Measurements from ENCODE around the gene NOX4. TPM values are rescaled to one million over a fixed set of nuclear protein-coding genes. Genes with fewer than 3 reads are reported as not detected.

NOX4 gene
- total RNA-seq, 1 donor from 2014 or later, result 6.2 TPM

DNA sequence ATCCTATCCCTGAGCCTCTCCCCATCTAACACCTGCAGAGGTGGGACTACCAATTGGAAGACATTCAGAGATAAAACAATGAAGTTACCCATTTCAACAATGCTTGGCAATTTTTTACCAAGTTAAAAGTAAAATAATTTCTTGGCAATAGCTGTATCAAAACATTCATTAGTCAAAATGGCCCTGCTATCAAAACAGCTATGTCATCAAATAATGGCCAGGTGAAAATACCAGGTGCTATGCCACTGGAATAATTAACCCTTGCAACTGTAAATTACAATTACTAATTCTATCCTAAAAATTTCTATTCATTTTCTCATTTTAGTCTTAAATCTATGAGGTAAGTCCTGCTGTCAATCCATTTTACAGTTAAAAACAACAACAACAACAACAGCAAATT, 43.3 kb downstream of the NOX4 start:
- no peak for DNase-seq (ENCODE audit: low read depth, low spot score)
- no peak overlapping the region for H3K4me3 Mint-ChIP-seq
- H3K27me3 Mint-ChIP-seq (ENCODE audit: low read depth), result no peaks in the 10 kb centered on the region
- peaks cover 19% of the 10 kb centered on the region for H3K4me1 Mint-ChIP-seq
- TF ChIP-seq, protein P1, sequence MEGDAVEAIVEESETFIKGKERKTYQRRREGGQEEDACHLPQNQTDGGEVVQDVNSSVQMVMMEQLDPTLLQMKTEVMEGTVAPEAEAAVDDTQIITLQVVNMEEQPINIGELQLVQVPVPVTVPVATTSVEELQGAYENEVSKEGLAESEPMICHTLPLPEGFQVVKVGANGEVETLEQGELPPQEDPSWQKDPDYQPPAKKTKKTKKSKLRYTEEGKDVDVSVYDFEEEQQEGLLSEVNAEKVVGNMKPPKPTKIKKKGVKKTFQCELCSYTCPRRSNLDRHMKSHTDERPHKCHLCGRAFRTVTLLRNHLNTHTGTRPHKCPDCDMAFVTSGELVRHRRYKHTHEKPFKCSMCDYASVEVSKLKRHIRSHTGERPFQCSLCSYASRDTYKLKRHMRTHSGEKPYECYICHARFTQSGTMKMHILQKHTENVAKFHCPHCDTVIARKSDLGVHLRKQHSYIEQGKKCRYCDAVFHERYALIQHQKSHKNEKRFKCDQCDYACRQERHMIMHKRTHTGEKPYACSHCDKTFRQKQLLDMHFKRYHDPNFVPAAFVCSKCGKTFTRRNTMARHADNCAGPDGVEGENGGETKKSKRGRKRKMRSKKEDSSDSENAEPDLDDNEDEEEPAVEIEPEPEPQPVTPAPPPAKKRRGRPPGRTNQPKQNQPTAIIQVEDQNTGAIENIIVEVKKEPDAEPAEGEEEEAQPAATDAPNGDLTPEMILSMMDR (conservative IDR thresholded peaks at IDR 0.05), result no peak
- peaks cover 13% of the 10 kb centered on the region for H3K36me3 Mint-ChIP-seq (ENCODE audit: low read depth)
- peaks cover 7% of the 10 kb centered on the region for H3K9me3 Mint-ChIP-seq
- no peak overlapping the region for H3K27ac Mint-ChIP-seq (ENCODE audit: unreplicated experiment)

DNA sequence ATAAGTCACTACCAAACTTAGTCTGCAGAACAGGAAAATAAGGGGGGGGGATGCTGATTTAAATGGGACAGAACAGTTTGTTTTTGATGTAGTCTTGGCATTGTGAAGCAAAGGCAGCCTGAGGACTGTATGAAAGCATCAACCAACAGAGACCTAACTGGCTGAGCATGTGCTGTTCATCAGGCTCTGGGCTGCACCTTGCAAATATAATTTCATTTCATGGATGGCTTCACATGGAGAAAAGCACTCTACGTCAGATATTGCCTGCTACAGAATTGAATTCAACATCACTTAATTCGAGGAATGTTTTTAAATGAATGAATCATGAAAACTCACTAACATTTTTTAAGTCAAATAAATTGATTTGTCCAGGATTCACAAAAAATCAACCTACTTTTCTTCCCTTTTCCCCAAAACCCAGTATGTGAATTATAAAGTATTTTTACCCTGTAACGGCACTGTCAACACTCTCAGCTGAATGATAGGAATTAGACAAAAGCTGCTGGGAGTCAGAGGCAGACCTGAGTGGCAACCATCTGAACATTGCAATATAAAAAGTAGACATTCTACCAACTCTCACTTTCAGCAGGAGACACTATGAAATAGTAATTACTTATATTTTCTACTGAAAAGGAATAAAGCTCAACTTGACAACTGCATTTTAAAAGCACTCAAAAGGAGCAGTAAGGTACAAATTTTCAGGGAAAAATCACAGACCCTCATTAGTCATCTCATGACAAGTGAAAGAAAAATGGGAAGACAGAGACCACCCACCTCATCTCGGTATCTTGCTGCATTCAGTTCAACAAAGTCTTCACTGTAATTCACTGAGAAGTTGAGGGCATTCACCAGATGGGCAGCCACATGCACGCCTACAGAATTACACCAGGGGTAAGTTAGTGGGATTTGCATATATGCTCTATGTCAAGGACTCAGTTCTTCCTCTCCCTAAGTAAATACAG, 47.5 kb downstream of the NOX4 start:
- H3K27ac Mint-ChIP-seq (ENCODE audit: unreplicated experiment), result peak overlapping the region; percentile 85

DNA sequence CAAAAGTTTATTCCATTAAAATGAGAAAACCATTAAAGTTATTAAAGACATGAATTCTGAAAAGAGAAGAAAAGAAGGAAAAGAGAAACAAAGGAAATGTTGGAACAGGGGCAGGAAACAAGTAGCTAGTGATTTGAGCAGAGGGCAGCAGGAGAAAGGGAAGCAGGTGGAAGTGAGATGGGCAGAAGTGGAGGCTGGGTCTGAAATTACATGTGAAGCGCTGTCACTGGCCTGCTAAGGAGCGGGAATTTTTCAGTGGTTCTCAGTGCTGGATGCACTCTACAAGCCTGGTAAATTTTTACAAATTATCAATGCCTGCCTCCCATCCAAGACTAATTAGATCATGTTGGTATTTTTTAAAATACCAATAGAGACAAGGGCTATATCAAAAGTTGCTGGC, 48.4 kb downstream of the NOX4 start:
- Mint-ChIP-seq H3K9me3 (peaks cover 7% of the 10 kb centered on the region), H3K27ac (ENCODE audit: unreplicated experiment) (peak overlapping the region; percentile 76), H3K36me3 (ENCODE audit: low read depth) (peaks cover 13% of the 10 kb centered on the region), H3K4me3 (no peak overlapping the region), H3K27me3 (ENCODE audit: low read depth) (no peaks in the 10 kb centered on the region), H3K4me1 (peaks cover 27% of the 10 kb centered on the region)
- TF ChIP-seq, protein P1 (conservative IDR thresholded peaks at IDR 0.05), result no peak
- no peak for DNase-seq (ENCODE audit: low read depth, low spot score)

More for the DNA sequence above, 47.5 kb downstream of the NOX4 start:
- Mint-ChIP-seq H3K9me3 (peaks cover 7% of the 10 kb centered on the region), H3K4me3 (no peak overlapping the region), H3K27me3 (ENCODE audit: low read depth) (no peaks in the 10 kb centered on the region), H3K36me3 (ENCODE audit: low read depth) (peaks cover 13% of the 10 kb centered on the region), H3K4me1 (peaks cover 27% of the 10 kb centered on the region)
- DNase-seq (ENCODE audit: low read depth, low spot score), result no peak
- TF ChIP-seq, protein P1 (conservative IDR thresholded peaks at IDR 0.05), result no peak

DNA sequence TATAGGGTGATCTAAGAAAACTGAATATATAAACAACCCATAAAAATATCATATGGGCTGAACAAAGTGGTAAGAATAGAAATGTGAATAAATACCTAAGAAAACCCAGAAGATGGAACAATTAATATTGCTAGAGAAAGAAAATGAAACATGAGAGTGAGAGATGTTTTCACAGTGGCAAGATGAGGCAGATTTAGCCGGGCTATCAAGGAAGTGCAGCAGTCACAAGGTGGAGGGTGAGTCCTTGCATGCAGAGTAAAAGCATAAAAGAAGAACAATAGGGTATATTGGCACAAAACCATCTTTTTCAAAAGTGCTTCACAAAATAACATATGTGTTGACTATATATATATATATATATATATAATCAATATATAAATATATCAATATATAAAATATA, 49.6 kb downstream of the NOX4 start:
- Mint-ChIP-seq H3K9me3 (peaks cover 5% of the 10 kb centered on the region), H3K27ac (ENCODE audit: unreplicated experiment) (no peak overlapping the region), H3K4me3 (no peak overlapping the region), H3K36me3 (ENCODE audit: low read depth) (peaks cover 10% of the 10 kb centered on the region), H3K4me1 (peaks cover 27% of the 10 kb centered on the region), H3K27me3 (ENCODE audit: low read depth) (no peaks in the 10 kb centered on the region)
- DNase-seq (ENCODE audit: low read depth, low spot score), result no peak
- TF ChIP-seq, protein P1 (conservative IDR thresholded peaks at IDR 0.05), result no peak

DNA sequence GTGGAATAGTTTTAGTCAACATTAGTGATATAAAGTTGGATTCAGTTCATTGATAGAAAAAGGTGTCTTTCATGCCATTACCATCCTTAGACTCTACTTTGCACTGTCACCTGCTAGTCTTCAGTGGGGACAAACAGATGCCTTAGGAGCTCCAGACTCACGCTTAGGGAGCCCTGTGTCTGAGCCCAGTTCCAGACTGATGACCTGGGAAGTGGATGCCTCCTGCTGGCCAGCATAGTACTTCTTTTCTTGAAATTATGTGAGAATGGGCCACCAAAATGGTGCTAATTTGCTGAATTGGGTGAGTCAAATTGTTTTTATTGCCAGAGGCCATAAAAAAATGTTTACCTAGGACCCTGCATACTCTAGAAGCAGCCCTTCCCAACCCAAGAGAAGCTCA, 53.9 kb downstream of the NOX4 start:
- Mint-ChIP-seq H3K4me3 (no peak overlapping the region), H3K4me1 (peaks cover 3% of the 10 kb centered on the region), H3K27ac (ENCODE audit: unreplicated experiment) (no peak overlapping the region), H3K9me3 (no peaks in the 10 kb centered on the region), H3K27me3 (ENCODE audit: low read depth) (no peaks in the 10 kb centered on the region), H3K36me3 (ENCODE audit: low read depth) (no peaks in the 10 kb centered on the region)
- TF ChIP-seq, protein P1 (conservative IDR thresholded peaks at IDR 0.05), result no peak
- DNase-seq (ENCODE audit: low read depth, low spot score), result no peak

All from neural crest cell (in vitro differentiated cells).